HCT116 (cell line): Measurements from ENCODE around the gene TMEM192. TPM values are rescaled to one million over a fixed set of nuclear protein-coding genes. Genes with fewer than 3 reads are reported as not detected.

ENCODE experiments used
- ATAC-seq: fragments of 200-7000 bp; cut with Tn5 transposase; 2 replicates; pipeline ENCODE4 v1.9.1; 2020; ENCODE audit warnings: mild to moderate bottlenecking, moderate library complexity
- BruUV-seq: library from RNA; stranded (reverse); fragments of 400-500 nt; replicated peaks from 2 replicates; lab custom pipeline; 2021; lab: Mats Ljungman, UMichigan
- CTCF ChIA-PET: fragments of 300-600 bp; sonication (Branson Sonifier 250); formaldehyde crosslinking; loops from one replicate; lab custom pipeline; 2021; ENCODE audit warnings: antibody characterized with exemption; lab: Charles Lee
- POLR2A ChIA-PET: fragments of 300-600, 350-600 bp; sonication (Branson Sonifier 250); formaldehyde crosslinking; loops from one replicate; lab custom pipeline; 2021; ENCODE audit warnings: antibody characterized with exemption; lab: Charles Lee
- RAD21 ChIA-PET, 2 experiments: fragments of 300-600 bp; sonication (Branson Sonifier 250); formaldehyde crosslinking; loops; one replicate each; lab custom pipeline; 2023; ENCODE audit warnings: low total read pairs in 2 of 2; ENCODE audit not compliant: uncharacterized antibody in 2 of 2, unreplicated experiment in 2 of 2, low non-redundant PET in 1 of 2; lab: Charles Lee
- DNase-seq: peaks from one replicate; pipeline ENCODE4 v3.0.0-alpha.2; 2010; ENCODE audit warnings: low read depth, low spot score
- H2AFZ ChIP-seq: fragments of 200-600 bp; shearing (Covaris generic), sonication (generic); 2 replicates; pipeline ENCODE4 v1.6.1; 2017; ENCODE audit warnings: low read depth, mixed run types, mixed read lengths, antibody characterized with exemption, low read length; ENCODE audit not compliant: poor library complexity, severe bottlenecking
- H3K27ac ChIP-seq: 2 replicates; pipeline ENCODE4 v1.5.1; 2012; ENCODE audit warnings: low read depth, low read length
- H3K27me3 ChIP-seq: fragments of 200-600 bp; sonication (generic); 2 replicates; pipeline ENCODE4 v1.6.1; 2016; ENCODE audit warnings: mixed run types, low read length, mixed read lengths; ENCODE audit not compliant: insufficient read depth
- H3K36me3 ChIP-seq, 2 experiments: fragments of 200-500 bp in 1 of 2; fragments of 200-600 bp in 1 of 2; sonication (Bioruptor generic) in 1 of 2; sonication (generic) in 1 of 2; 2 replicates each; pipeline versions ENCODE4 v1.5.1 to v1.6.1; 2014 to 2016; ENCODE audit warnings: low read length in 2 of 2, inconsistent platforms in 1 of 2, mixed read lengths in 1 of 2, mixed run types in 1 of 2; ENCODE audit not compliant: insufficient read depth in 2 of 2, control insufficient read depth in 1 of 2
- H3K4me1 ChIP-seq, 2 experiments: fragments of 200-600 bp in 1 of 2; sonication (generic) in 1 of 2; 2 replicates each; pipeline versions ENCODE4 v1.5.1 to v1.6.1; 2012 to 2017; ENCODE audit warnings: low read length in 2 of 2, inconsistent platforms in 1 of 2, mild to moderate bottlenecking in 1 of 2, mixed read lengths in 1 of 2, mixed run types in 1 of 2, moderate library complexity in 1 of 2; ENCODE audit not compliant: insufficient read depth in 2 of 2, control insufficient read depth in 1 of 2
- H3K4me2 ChIP-seq: fragments of 200-600 bp; sonication (generic); 2 replicates; pipeline ENCODE4 v1.6.1; 2017; ENCODE audit warnings: mixed run types, low read length, mixed read lengths
- H3K4me3 ChIP-seq, 2 experiments: fragments of 200-600 bp in 1 of 2; sonication (generic) in 1 of 2; replicated peaks in 1 of 2; 2 replicates each; pipeline ENCODE4 v1.5.1; 2011 to 2016; ENCODE audit warnings: low read length in 2 of 2, control low read depth in 1 of 2, low read depth in 1 of 2, mild to moderate bottlenecking in 1 of 2, mixed read lengths in 1 of 2, mixed run types in 1 of 2
- H3K79me2 ChIP-seq: fragments of 200-600 bp; sonication (generic); 2 replicates; pipeline ENCODE4 v1.6.1; 2017; ENCODE audit warnings: mild to moderate bottlenecking, mixed run types, low read length, moderate library complexity, mixed read lengths; ENCODE audit not compliant: insufficient read depth
- H3K9ac ChIP-seq: fragments of 200-600 bp; sonication (generic); 2 replicates; pipeline ENCODE4 v1.6.1; 2016; ENCODE audit warnings: low read length, mixed read lengths
- H3K9me2 ChIP-seq: fragments of 200-600 bp; sonication (generic), shearing (Covaris generic); 2 replicates; pipeline ENCODE4 v1.6.1; 2017; ENCODE audit warnings: mixed run types, mild to moderate bottlenecking, moderate library complexity; ENCODE audit not compliant: insufficient read depth
- H3K9me3 ChIP-seq, 2 experiments: fragments of 200-500 bp in 1 of 2; fragments of 200-600 bp in 1 of 2; sonication (Bioruptor generic) in 1 of 2; sonication (generic) in 1 of 2; 2 replicates each; pipeline ENCODE4 v1.6.1; 2014 to 2017; ENCODE audit warnings: low read length in 2 of 2, mixed read lengths in 2 of 2, inconsistent platforms in 1 of 2, low read depth in 1 of 2, mild to moderate bottlenecking in 1 of 2, mixed run types in 1 of 2, moderate library complexity in 1 of 2; ENCODE audit not compliant: control insufficient read depth in 1 of 2, insufficient read depth in 1 of 2
- H4K20me1 ChIP-seq: fragments of 200-600 bp; sonication (generic), shearing (Covaris generic); 2 replicates; pipeline ENCODE4 v1.6.1; 2017; ENCODE audit warnings: mixed run types, mild to moderate bottlenecking, moderate library complexity; ENCODE audit not compliant: insufficient read depth
- CBX3 ChIP-seq: IDR thresholded peaks from 2 replicates; pipeline ENCODE4 v1.6.1; 2012; ENCODE audit warnings: low read depth
- CTCF ChIP-seq, 3 experiments: fragments of 200-600 bp in 1 of 3; sonication (generic) in 1 of 3; IDR thresholded peaks in 2 of 3; conservative IDR thresholded peaks in 1 of 3; 2 replicates each; pipeline ENCODE4 v1.5.1; 2012 to 2017; ENCODE audit warnings: low read depth in 2 of 3, low read length in 2 of 3, antibody characterized with exemption in 1 of 3, borderline replicate concordance in 1 of 3, control low read depth in 1 of 3, mild to moderate bottlenecking in 1 of 3, mixed read lengths in 1 of 3, mixed run types in 1 of 3, moderate library complexity in 1 of 3; ENCODE audit not compliant: insufficient read depth in 1 of 3
- ELF1 ChIP-seq: IDR thresholded peaks from 2 replicates; pipeline ENCODE4 v1.6.1; 2012; ENCODE audit warnings: low read depth, borderline replicate concordance
- EZH2phosphoT487 ChIP-seq: fragments of 200-600 bp; IDR thresholded peaks from 2 replicates; pipeline ENCODE4 v1.6.1; 2018; ENCODE audit warnings: antibody characterized with exemption, borderline replicate concordance
- RAD21 ChIP-seq: IDR thresholded peaks from 2 replicates; pipeline ENCODE4 v1.6.1; 2012; ENCODE audit warnings: low read depth, mild to moderate bottlenecking
- SRF ChIP-seq: IDR thresholded peaks from 2 replicates; pipeline ENCODE4 v1.6.1; 2012; ENCODE audit warnings: low read depth
- ZBTB33 ChIP-seq: IDR thresholded peaks from 2 replicates; pipeline ENCODE4 v1.6.1; 2011; ENCODE audit warnings: mild to moderate bottlenecking, low read length, moderate library complexity; ENCODE audit not compliant: insufficient replicate concordance; ENCODE audit errors: extremely low read depth
- intact Hi-C: fragments of 100-400 bp; cut with micrococcal nuclease; formaldehyde crosslinking; loops from 2 replicates; pipeline ENCODE4 v1.10.0; 2022
- total RNA-seq: library from RNA; stranded (reverse); gene quantifications from one replicate; pipeline ENCODE4 v1.2.1, GENCODE V29; 2021; ENCODE audit not compliant: unreplicated experiment

Gene TMEM192
- total RNA-seq, 1 experiment from 2014 or later, result 13.1 TPM

- Histone ChIP-seq H3K27ac (no peak overlapping the region), H2AFZ (no peak overlapping the region), H3K27me3 (no peaks in the 10 kb centered on the region), H4K20me1 (no peaks in the 10 kb centered on the region), H3K36me3 (no peaks in the 10 kb centered on the region), H3K9ac (no peak overlapping the region), H3K4me1 (peaks cover 8 to 14% of the 10 kb centered on the region in 2 experiments; a peak in 3 of 4 replicates), H3K79me2 (0 out of 2 replicates have a peak, but pooled peaks cover 6% of the 10 kb centered on the region), H3K9me3 (no peaks in the 10 kb centered on the region), H3K4me2 (no peak overlapping the region), H3K9me2 (no peaks in the 10 kb centered on the region), H3K4me3 (no peak overlapping the region)
- POLR2A ChIA-PET, result no interaction called here
- CTCF ChIA-PET, result no interaction called here
- BruUV-seq, result no TSS peak
- intact Hi-C loops, result no loop called here
- RAD21 ChIA-PET, result interaction anchor here in 1 of 2 experiments (0.6 kb wide), 1 partner anchor 1044 kb away, joined by 3 read pairs; no protein-coding TSS in a partner anchor
- no peak for ATAC-seq
- TF ChIP-seq CTCF (IDR thresholded peaks at IDR 0.05 in 2 of 3, conservative IDR thresholded peaks at IDR 0.05 in 1 of 3; ENCODE audit: borderline replicate concordance in 1 of 3, insufficient read depth in 1 of 3, low read depth in 2 of 3, low read length in 2 of 3) (no peak), RAD21 (no peak), ELF1 (no peak), ZBTB33 (no peak), CBX3 (no peak), SRF (no peak), EZH2phosphoT487 (no peak)
- no peak for DNase-seq
Measured at GRCh38 chr4:165115301-165115700, 2.6 kb upstream of the TMEM192 start.
